Neural progenitor cell (in vitro differentiated cells): ENCODE data around the gene DOK7. TPM values are rescaled to one million over a fixed set of nuclear protein-coding genes. Genes with fewer than 3 reads are reported as not detected.

Experiments
- DNase-seq: peaks from one replicate; pipeline ENCODE4 v3.0.0-alpha.2; 2016; ENCODE audit warnings: low spot score
- H2AFZ ChIP-seq: fragments of 200-600 bp; sonication (generic); replicated peaks from 2 replicates; pipeline ENCODE4 v1.6.1; 2016; ENCODE audit warnings: antibody characterized with exemption
- H3F3A ChIP-seq: fragments of 200-600 bp; sonication (generic); 2 replicates; pipeline ENCODE4 v1.6.1; 2016; ENCODE audit warnings: antibody characterized with exemption, low read depth
- H3K27ac ChIP-seq: fragments of 200-600 bp; sonication (generic); 2 replicates; pipeline ENCODE4 v1.5.1; 2016; ENCODE audit warnings: mild to moderate bottlenecking
- H3K27me3 ChIP-seq: fragments of 200-600 bp; sonication (generic); 2 replicates; pipeline ENCODE4 v1.6.1; 2016; ENCODE audit warnings: mild to moderate bottlenecking, moderate library complexity
- H3K36me3 ChIP-seq: fragments of 200-600 bp; sonication (generic); 2 replicates; pipeline ENCODE4 v1.5.1; 2016
- H3K4me1 ChIP-seq: fragments of 200-600 bp; sonication (generic); 2 replicates; pipeline ENCODE4 v1.6.1; 2016; ENCODE audit warnings: mixed run types
- H3K4me2 ChIP-seq: fragments of 200-600 bp; sonication (generic); 2 replicates; pipeline ENCODE4 v1.6.1; 2016
- H3K4me3 ChIP-seq: fragments of 200-600 bp; sonication (generic); 2 replicates; pipeline ENCODE4 v1.5.1; 2016
- H3K79me2 ChIP-seq: fragments of 200-600 bp; sonication (generic); 2 replicates; pipeline ENCODE4 v1.6.1; 2016; ENCODE audit warnings: low read depth
- H3K9ac ChIP-seq: fragments of 200-600 bp; sonication (generic); 2 replicates; pipeline ENCODE4 v1.6.1; 2016
- H3K9me3 ChIP-seq: fragments of 200-600 bp; sonication (generic); 2 replicates; pipeline ENCODE4 v1.5.1; 2016; ENCODE audit warnings: low read depth
- H4K20me1 ChIP-seq: fragments of 200-600 bp; sonication (generic); 2 replicates; pipeline ENCODE4 v1.6.1; 2016; ENCODE audit warnings: low read depth
- H3K27ac Mint-ChIP-seq: 3 replicates; pipeline ENCODE4 v1.8.0; 2021; ENCODE audit warnings: mixed read lengths
- H3K27me3 Mint-ChIP-seq: 2 replicates; pipeline ENCODE4 v1.8.0; 2022; ENCODE audit warnings: low read depth, mild to moderate bottlenecking, inconsistent platforms, moderate library complexity, mixed read lengths; ENCODE audit not compliant: insufficient read depth
- H3K36me3 Mint-ChIP-seq: 3 replicates; pipeline ENCODE4 v1.8.0; 2021; ENCODE audit warnings: mixed read lengths
- H3K4me1 Mint-ChIP-seq: 3 replicates; pipeline ENCODE4 v1.8.0; 2021; ENCODE audit warnings: mixed read lengths
- H3K4me3 Mint-ChIP-seq: 3 replicates; pipeline ENCODE4 v1.8.0; 2021; ENCODE audit warnings: mild to moderate bottlenecking, moderate library complexity, mixed read lengths
- H3K9me3 Mint-ChIP-seq: 3 replicates; pipeline ENCODE4 v1.8.0; 2020; ENCODE audit warnings: mixed read lengths
- EZH2 ChIP-seq: fragments of 200-600 bp; sonication (generic); IDR thresholded peaks from 2 replicates; pipeline ENCODE4 v1.6.1; 2017; ENCODE audit warnings: antibody characterized with exemption, mild to moderate bottlenecking, moderate library complexity
- EZH2phosphoT487 ChIP-seq: fragments of 200-600 bp; sonication (generic); IDR thresholded peaks from 2 replicates; pipeline ENCODE4 v1.6.1; 2017; ENCODE audit warnings: antibody characterized with exemption
- total RNA-seq: library from RNA; depleted of rRNA; stranded (reverse); fragments of >200 nt; gene quantifications from 2 replicates; pipeline ENCODE4 v1.2.3, GENCODE V29; 2015; ENCODE audit warnings: low replicate concordance
- TF ChIP-seq, protein P1 (sequence below): fragments of 200-600 bp; sonication (generic); IDR thresholded peaks from 2 replicates; pipeline ENCODE4 v1.5.1; 2017; ENCODE audit warnings: antibody characterized with exemption, mild to moderate bottlenecking

The DOK7 gene
- total RNA-seq, 1 donor from 2014 or later = not detected

DNA sequence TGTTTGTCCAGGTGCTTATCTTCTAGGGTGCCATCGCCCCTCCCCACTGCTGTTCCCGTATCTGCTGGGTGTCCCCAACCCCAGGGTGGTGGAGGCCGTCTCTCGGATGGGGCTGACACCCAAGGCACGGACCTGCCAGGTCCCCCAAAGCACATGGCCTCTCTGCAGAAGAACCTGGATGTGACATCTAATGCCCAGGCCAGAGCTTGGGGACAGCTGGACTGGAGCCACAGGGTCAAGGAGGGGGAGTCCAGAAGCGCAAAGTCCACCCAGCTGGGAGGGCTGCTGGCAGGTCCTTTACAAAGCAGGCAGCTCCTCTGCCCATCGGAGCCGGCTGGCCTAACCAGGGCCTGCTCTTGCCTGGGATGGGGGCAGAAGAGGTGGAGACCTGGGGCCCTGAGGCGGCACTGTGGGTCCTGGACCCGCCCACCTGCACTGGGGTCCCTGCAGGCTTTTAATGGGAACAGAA, 751 bp upstream of the DOK7 start:
- Mint-ChIP-seq H3K4me3 (peak overlapping the region; percentile 64), H3K9me3 (no peaks in the 10 kb centered on the region), H3K4me1 (peaks cover 21% of the 10 kb centered on the region), H3K27me3 (peaks cover 15% of the 10 kb centered on the region), H3K36me3 (no peaks in the 10 kb centered on the region), H3K27ac (no peak overlapping the region)
- DNase-seq = no peak
- TF ChIP-seq EZH2phosphoT487 = no peak
- no peak for TF ChIP-seq EZH2
- TF ChIP-seq, protein P1, sequence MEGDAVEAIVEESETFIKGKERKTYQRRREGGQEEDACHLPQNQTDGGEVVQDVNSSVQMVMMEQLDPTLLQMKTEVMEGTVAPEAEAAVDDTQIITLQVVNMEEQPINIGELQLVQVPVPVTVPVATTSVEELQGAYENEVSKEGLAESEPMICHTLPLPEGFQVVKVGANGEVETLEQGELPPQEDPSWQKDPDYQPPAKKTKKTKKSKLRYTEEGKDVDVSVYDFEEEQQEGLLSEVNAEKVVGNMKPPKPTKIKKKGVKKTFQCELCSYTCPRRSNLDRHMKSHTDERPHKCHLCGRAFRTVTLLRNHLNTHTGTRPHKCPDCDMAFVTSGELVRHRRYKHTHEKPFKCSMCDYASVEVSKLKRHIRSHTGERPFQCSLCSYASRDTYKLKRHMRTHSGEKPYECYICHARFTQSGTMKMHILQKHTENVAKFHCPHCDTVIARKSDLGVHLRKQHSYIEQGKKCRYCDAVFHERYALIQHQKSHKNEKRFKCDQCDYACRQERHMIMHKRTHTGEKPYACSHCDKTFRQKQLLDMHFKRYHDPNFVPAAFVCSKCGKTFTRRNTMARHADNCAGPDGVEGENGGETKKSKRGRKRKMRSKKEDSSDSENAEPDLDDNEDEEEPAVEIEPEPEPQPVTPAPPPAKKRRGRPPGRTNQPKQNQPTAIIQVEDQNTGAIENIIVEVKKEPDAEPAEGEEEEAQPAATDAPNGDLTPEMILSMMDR = no peak
- Histone ChIP-seq H3F3A (peaks cover 9% of the 10 kb centered on the region), H3K79me2 (no peaks in the 10 kb centered on the region), H4K20me1 (peaks cover 4% of the 10 kb centered on the region), H3K27me3 (peaks cover 75% of the 10 kb centered on the region), H3K9me3 (no peaks in the 10 kb centered on the region), H3K9ac (no peak overlapping the region), H3K36me3 (no peaks in the 10 kb centered on the region), H2AFZ (no peak overlapping the region), H3K4me3 (no peak overlapping the region), H3K4me2 (peak overlapping the region; percentile 86), H3K27ac (no peak overlapping the region), H3K4me1 (peaks cover 12% of the 10 kb centered on the region)

DNA sequence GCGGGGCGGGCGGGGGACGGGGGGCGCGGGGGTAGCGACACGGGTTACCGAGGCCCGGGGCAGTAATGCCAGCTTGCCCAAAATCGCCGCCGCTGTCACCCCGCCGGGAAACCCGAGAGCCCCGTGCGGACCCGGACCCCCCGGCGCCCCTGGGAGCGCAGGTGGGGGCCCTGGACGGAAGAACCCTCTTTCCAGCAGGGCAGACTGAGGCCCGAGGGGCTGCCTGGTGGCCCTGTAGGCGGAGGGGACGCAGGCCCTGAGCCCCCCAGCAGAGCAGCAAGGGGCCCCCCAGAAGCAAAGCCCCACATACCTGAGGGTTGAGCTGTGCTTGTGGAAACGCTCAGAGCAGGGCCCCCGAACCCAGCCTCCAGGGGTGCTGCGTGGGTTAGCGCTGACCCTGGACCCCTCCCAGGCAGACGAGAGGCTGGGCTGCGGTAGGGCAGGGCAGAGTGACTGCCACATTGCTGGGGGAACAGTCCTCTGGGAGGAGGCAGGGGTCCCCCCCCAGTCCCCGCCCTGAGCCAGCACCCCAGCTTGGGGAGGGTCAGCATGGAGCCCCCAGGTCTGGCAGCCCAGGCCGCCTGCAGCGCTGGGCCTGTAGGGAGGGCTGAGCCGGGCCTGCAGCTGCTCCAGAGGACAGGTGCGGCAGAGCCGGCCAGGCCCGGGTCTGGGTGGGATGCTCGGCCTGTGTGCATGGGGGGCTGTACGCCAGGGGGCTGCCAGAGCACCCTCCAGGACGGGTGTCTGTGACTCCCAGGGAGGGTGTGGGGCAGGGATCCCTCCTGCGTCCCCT, 646 bp downstream of the DOK7 start:
- Mint-ChIP-seq H3K27ac (no peak overlapping the region), H3K4me3 (no peak overlapping the region), H3K4me1 (peaks cover 21% of the 10 kb centered on the region), H3K9me3 (no peaks in the 10 kb centered on the region), H3K27me3 (peaks cover 7% of the 10 kb centered on the region), H3K36me3 (no peaks in the 10 kb centered on the region)
- Histone ChIP-seq H3K4me3 (peak overlapping the region; percentile 49), H3K27me3 (peaks cover 64% of the 10 kb centered on the region), H3K36me3 (no peaks in the 10 kb centered on the region), H3K4me2 (peak overlapping the region; percentile 86), H2AFZ (no peak overlapping the region), H3K79me2 (no peaks in the 10 kb centered on the region), H3K4me1 (peaks cover 12% of the 10 kb centered on the region), H3K27ac (no peak overlapping the region), H4K20me1 (peaks cover 4% of the 10 kb centered on the region), H3F3A (peaks cover 22% of the 10 kb centered on the region), H3K9me3 (no peaks in the 10 kb centered on the region), H3K9ac (no peak overlapping the region)
- no peak for DNase-seq
- TF ChIP-seq EZH2phosphoT487 (no peak), EZH2 (no peak)
- TF ChIP-seq, protein P1 = no peak

- Mint-ChIP-seq H3K9me3 (no peaks in the 10 kb centered on the region), H3K36me3 (no peaks in the 10 kb centered on the region), H3K4me3 (peak overlapping the region; percentile 62), H3K27ac (no peak overlapping the region), H3K27me3 (peaks cover 4% of the 10 kb centered on the region), H3K4me1 (peaks cover 21% of the 10 kb centered on the region)
- Histone ChIP-seq H3K4me2 (no peak overlapping the region), H3K9me3 (no peaks in the 10 kb centered on the region), H3K27me3 (peaks cover 60% of the 10 kb centered on the region), H4K20me1 (peaks cover 4% of the 10 kb centered on the region), H3K4me1 (peaks cover 12% of the 10 kb centered on the region), H3K4me3 (no peak overlapping the region), H3F3A (peaks cover 25% of the 10 kb centered on the region), H3K9ac (no peak overlapping the region), H3K27ac (no peak overlapping the region), H3K36me3 (no peaks in the 10 kb centered on the region), H2AFZ (no peak overlapping the region), H3K79me2 (no peaks in the 10 kb centered on the region)
- no peak for DNase-seq
- TF ChIP-seq, protein P1 = no peak
- TF ChIP-seq EZH2 = no peak
- TF ChIP-seq EZH2phosphoT487 = no peak
Measured at GRCh38 chr4:3464349-3464905, 1.3 kb downstream of the DOK7 start.
